HCT116 (cell line): ENCODE results near the gene KCNMB2. TPM values are rescaled to one million over a fixed set of nuclear protein-coding genes. Genes with fewer than 3 reads are reported as not detected.

Experiments used
- ATAC-seq: fragments of 200-7000 bp; cut with Tn5 transposase; 2 replicates; pipeline ENCODE4 v1.9.1; 2020; ENCODE audit warnings: mild to moderate bottlenecking, moderate library complexity
- BruUV-seq: library from RNA; stranded (reverse); fragments of 400-500 nt; replicated peaks from 2 replicates; lab custom pipeline; 2021; lab: Mats Ljungman, UMichigan
- CTCF ChIA-PET: fragments of 300-600 bp; sonication (Branson Sonifier 250); formaldehyde crosslinking; loops from one replicate; lab custom pipeline; 2021; ENCODE audit warnings: antibody characterized with exemption; lab: Charles Lee
- POLR2A ChIA-PET: fragments of 300-600, 350-600 bp; sonication (Branson Sonifier 250); formaldehyde crosslinking; loops from one replicate; lab custom pipeline; 2021; ENCODE audit warnings: antibody characterized with exemption; lab: Charles Lee
- RAD21 ChIA-PET, 2 experiments: fragments of 300-600 bp; sonication (Branson Sonifier 250); formaldehyde crosslinking; loops; one replicate each; lab custom pipeline; 2023; ENCODE audit warnings: low total read pairs in 2 of 2; ENCODE audit not compliant: uncharacterized antibody in 2 of 2, unreplicated experiment in 2 of 2, low non-redundant PET in 1 of 2; lab: Charles Lee
- DNase-seq: peaks from one replicate; pipeline ENCODE4 v3.0.0-alpha.2; 2010; ENCODE audit warnings: low read depth, low spot score
- H2AFZ ChIP-seq: fragments of 200-600 bp; shearing (Covaris generic), sonication (generic); 2 replicates; pipeline ENCODE4 v1.6.1; 2017; ENCODE audit warnings: low read depth, mixed run types, mixed read lengths, antibody characterized with exemption, low read length; ENCODE audit not compliant: poor library complexity, severe bottlenecking
- H3K27ac ChIP-seq: 2 replicates; pipeline ENCODE4 v1.5.1; 2012; ENCODE audit warnings: low read depth, low read length
- H3K27me3 ChIP-seq: fragments of 200-600 bp; sonication (generic); 2 replicates; pipeline ENCODE4 v1.6.1; 2016; ENCODE audit warnings: mixed run types, low read length, mixed read lengths; ENCODE audit not compliant: insufficient read depth
- H3K36me3 ChIP-seq, 2 experiments: fragments of 200-500 bp in 1 of 2; fragments of 200-600 bp in 1 of 2; sonication (Bioruptor generic) in 1 of 2; sonication (generic) in 1 of 2; 2 replicates each; pipeline versions ENCODE4 v1.5.1 to v1.6.1; 2014 to 2016; ENCODE audit warnings: low read length in 2 of 2, inconsistent platforms in 1 of 2, mixed read lengths in 1 of 2, mixed run types in 1 of 2; ENCODE audit not compliant: insufficient read depth in 2 of 2, control insufficient read depth in 1 of 2
- H3K4me1 ChIP-seq, 2 experiments: fragments of 200-600 bp in 1 of 2; sonication (generic) in 1 of 2; 2 replicates each; pipeline versions ENCODE4 v1.5.1 to v1.6.1; 2012 to 2017; ENCODE audit warnings: low read length in 2 of 2, inconsistent platforms in 1 of 2, mild to moderate bottlenecking in 1 of 2, mixed read lengths in 1 of 2, mixed run types in 1 of 2, moderate library complexity in 1 of 2; ENCODE audit not compliant: insufficient read depth in 2 of 2, control insufficient read depth in 1 of 2
- H3K4me2 ChIP-seq: fragments of 200-600 bp; sonication (generic); 2 replicates; pipeline ENCODE4 v1.6.1; 2017; ENCODE audit warnings: mixed run types, low read length, mixed read lengths
- H3K4me3 ChIP-seq, 2 experiments: fragments of 200-600 bp in 1 of 2; sonication (generic) in 1 of 2; replicated peaks in 1 of 2; 2 replicates each; pipeline ENCODE4 v1.5.1; 2011 to 2016; ENCODE audit warnings: low read length in 2 of 2, control low read depth in 1 of 2, low read depth in 1 of 2, mild to moderate bottlenecking in 1 of 2, mixed read lengths in 1 of 2, mixed run types in 1 of 2
- H3K79me2 ChIP-seq: fragments of 200-600 bp; sonication (generic); 2 replicates; pipeline ENCODE4 v1.6.1; 2017; ENCODE audit warnings: mild to moderate bottlenecking, mixed run types, low read length, moderate library complexity, mixed read lengths; ENCODE audit not compliant: insufficient read depth
- H3K9ac ChIP-seq: fragments of 200-600 bp; sonication (generic); 2 replicates; pipeline ENCODE4 v1.6.1; 2016; ENCODE audit warnings: low read length, mixed read lengths
- H3K9me2 ChIP-seq: fragments of 200-600 bp; sonication (generic), shearing (Covaris generic); 2 replicates; pipeline ENCODE4 v1.6.1; 2017; ENCODE audit warnings: mixed run types, mild to moderate bottlenecking, moderate library complexity; ENCODE audit not compliant: insufficient read depth
- H3K9me3 ChIP-seq, 2 experiments: fragments of 200-500 bp in 1 of 2; fragments of 200-600 bp in 1 of 2; sonication (Bioruptor generic) in 1 of 2; sonication (generic) in 1 of 2; 2 replicates each; pipeline ENCODE4 v1.6.1; 2014 to 2017; ENCODE audit warnings: low read length in 2 of 2, mixed read lengths in 2 of 2, inconsistent platforms in 1 of 2, low read depth in 1 of 2, mild to moderate bottlenecking in 1 of 2, mixed run types in 1 of 2, moderate library complexity in 1 of 2; ENCODE audit not compliant: control insufficient read depth in 1 of 2, insufficient read depth in 1 of 2
- H4K20me1 ChIP-seq: fragments of 200-600 bp; sonication (generic), shearing (Covaris generic); 2 replicates; pipeline ENCODE4 v1.6.1; 2017; ENCODE audit warnings: mixed run types, mild to moderate bottlenecking, moderate library complexity; ENCODE audit not compliant: insufficient read depth
- CBX3 ChIP-seq: IDR thresholded peaks from 2 replicates; pipeline ENCODE4 v1.6.1; 2012; ENCODE audit warnings: low read depth
- ELF1 ChIP-seq: IDR thresholded peaks from 2 replicates; pipeline ENCODE4 v1.6.1; 2012; ENCODE audit warnings: low read depth, borderline replicate concordance
- EZH2 ChIP-seq: fragments of 200-600 bp; sonication (generic); IDR thresholded peaks from 2 replicates; pipeline ENCODE4 v1.6.1; 2017; ENCODE audit warnings: antibody characterized with exemption, mixed run types
- EZH2phosphoT487 ChIP-seq: fragments of 200-600 bp; IDR thresholded peaks from 2 replicates; pipeline ENCODE4 v1.6.1; 2018; ENCODE audit warnings: antibody characterized with exemption, borderline replicate concordance
- FOSL1 ChIP-seq: IDR thresholded peaks from 2 replicates; pipeline ENCODE4 v1.6.1; 2012; ENCODE audit warnings: low read depth
- JUND ChIP-seq: IDR thresholded peaks from 2 replicates; pipeline ENCODE4 v1.6.1; 2012
- POLR2A ChIP-seq: IDR thresholded peaks from 2 replicates; pipeline ENCODE4 v1.7.0; 2011; ENCODE audit warnings: borderline replicate concordance; ENCODE audit not compliant: insufficient read depth, insufficient read length; ENCODE audit errors: extremely low read depth
- POLR2AphosphoS5 ChIP-seq: IDR thresholded peaks from 2 replicates; pipeline ENCODE4 v1.6.1; 2011; ENCODE audit warnings: mild to moderate bottlenecking, low read depth, low read length, moderate library complexity
- RAD21 ChIP-seq: IDR thresholded peaks from 2 replicates; pipeline ENCODE4 v1.6.1; 2012; ENCODE audit warnings: low read depth, mild to moderate bottlenecking
- SIN3A ChIP-seq: IDR thresholded peaks from 2 replicates; pipeline ENCODE4 v1.6.1; 2012; ENCODE audit warnings: low read depth
- SP1 ChIP-seq: IDR thresholded peaks from 2 replicates; pipeline ENCODE4 v1.6.1; 2012; ENCODE audit warnings: low read depth
- SRF ChIP-seq: IDR thresholded peaks from 2 replicates; pipeline ENCODE4 v1.6.1; 2012; ENCODE audit warnings: low read depth
- TCF7L2 ChIP-seq: IDR thresholded peaks from 2 replicates; pipeline ENCODE4 v1.7.0; 2011; ENCODE audit warnings: borderline replicate concordance, inconsistent platforms; ENCODE audit not compliant: insufficient read depth, insufficient read length; ENCODE audit errors: extremely low read depth
- YY1 ChIP-seq: IDR thresholded peaks from 2 replicates; pipeline ENCODE4 v1.6.1; 2011; ENCODE audit warnings: low read length, low read depth, moderate library complexity, mild to moderate bottlenecking; ENCODE audit not compliant: insufficient replicate concordance; ENCODE audit errors: extremely low read depth
- ZFX ChIP-seq: fragments of 450-650 bp; IDR thresholded peaks from 2 replicates; pipeline ENCODE4 v1.6.1; 2017
- ZNF274 ChIP-seq: fragments of 200-500 bp; sonication (Bioruptor generic); IDR thresholded peaks from 2 replicates; pipeline ENCODE4 v1.6.1; 2014; ENCODE audit warnings: mild to moderate bottlenecking, low read depth, low read length, inconsistent platforms
- intact Hi-C: fragments of 100-400 bp; cut with micrococcal nuclease; formaldehyde crosslinking; loops from 2 replicates; pipeline ENCODE4 v1.10.0; 2022
- total RNA-seq: library from RNA; stranded (reverse); gene quantifications from one replicate; pipeline ENCODE4 v1.2.1, GENCODE V29; 2021; ENCODE audit not compliant: unreplicated experiment
- TF ChIP-seq, protein P1 (sequence below): IDR thresholded peaks from 2 replicates; pipeline ENCODE4 v1.6.1; 2011; ENCODE audit warnings: mild to moderate bottlenecking, low read length, moderate library complexity; ENCODE audit not compliant: insufficient replicate concordance; ENCODE audit errors: extremely low read depth
- TF ChIP-seq, protein P2 (sequence below): IDR thresholded peaks from 2 replicates; pipeline ENCODE4 v1.6.1; 2012
- TF ChIP-seq, protein P3 (sequence below), 3 experiments: fragments of 200-600 bp in 1 of 3; sonication (generic) in 1 of 3; IDR thresholded peaks in 2 of 3; conservative IDR thresholded peaks in 1 of 3; 2 replicates each; pipeline ENCODE4 v1.5.1; 2012 to 2017; ENCODE audit warnings: low read depth in 2 of 3, low read length in 2 of 3, antibody characterized with exemption in 1 of 3, borderline replicate concordance in 1 of 3, control low read depth in 1 of 3, mild to moderate bottlenecking in 1 of 3, mixed read lengths in 1 of 3, mixed run types in 1 of 3, moderate library complexity in 1 of 3; ENCODE audit not compliant: insufficient read depth in 1 of 3
- TF ChIP-seq, protein P4 (sequence below): IDR thresholded peaks from 2 replicates; pipeline ENCODE4 v1.6.1; 2012

KCNMB2 gene
- total RNA-seq, 1 experiment from 2014 or later: not detected

DNA sequence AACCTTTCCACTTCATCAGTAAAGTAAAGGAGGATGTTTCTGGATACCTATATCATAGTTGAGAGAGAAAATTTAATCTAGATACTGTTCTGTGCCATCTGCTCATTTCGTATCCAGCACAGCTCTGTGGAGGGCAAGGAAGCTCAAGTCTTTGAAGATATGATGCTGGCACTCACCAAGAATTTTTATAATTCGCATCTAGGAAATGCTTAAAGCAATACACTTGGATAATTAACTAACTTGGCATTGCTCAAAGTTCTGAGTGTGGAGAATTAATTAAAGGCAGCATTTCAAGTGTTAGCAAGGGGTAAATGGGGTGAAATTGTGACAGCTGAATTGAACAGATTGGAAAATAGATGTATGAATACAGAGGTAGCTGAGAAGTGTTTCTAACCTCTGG, 213.2 kb downstream of the KCNMB2 start:
- no peak overlapping the region for H3K4me3 ChIP-seq
- ATAC-seq (no peak), DNase-seq (no peak)
- ChIA-PET CTCF (no interaction called here), POLR2A (no interaction called here), RAD21 (no interaction called here)
- no TSS peak for BruUV-seq
- no peak overlapping the region for H3K27ac ChIP-seq
- H3K9ac ChIP-seq: no peak overlapping the region
- H3K9me2 ChIP-seq: no peaks in the 10 kb centered on the region
- H4K20me1 ChIP-seq: no peaks in the 10 kb centered on the region
- no peaks in the 10 kb centered on the region for H3K9me3 ChIP-seq
- H3K36me3 ChIP-seq: no peaks in the 10 kb centered on the region
- H3K4me2 ChIP-seq: no peak overlapping the region
- no peaks in the 10 kb centered on the region for H3K27me3 ChIP-seq
- H3K79me2 ChIP-seq: no peaks in the 10 kb centered on the region
- intact Hi-C loops: no loop called here
- no peak overlapping the region for H2AFZ ChIP-seq
- TF ChIP-seq, protein P1, sequence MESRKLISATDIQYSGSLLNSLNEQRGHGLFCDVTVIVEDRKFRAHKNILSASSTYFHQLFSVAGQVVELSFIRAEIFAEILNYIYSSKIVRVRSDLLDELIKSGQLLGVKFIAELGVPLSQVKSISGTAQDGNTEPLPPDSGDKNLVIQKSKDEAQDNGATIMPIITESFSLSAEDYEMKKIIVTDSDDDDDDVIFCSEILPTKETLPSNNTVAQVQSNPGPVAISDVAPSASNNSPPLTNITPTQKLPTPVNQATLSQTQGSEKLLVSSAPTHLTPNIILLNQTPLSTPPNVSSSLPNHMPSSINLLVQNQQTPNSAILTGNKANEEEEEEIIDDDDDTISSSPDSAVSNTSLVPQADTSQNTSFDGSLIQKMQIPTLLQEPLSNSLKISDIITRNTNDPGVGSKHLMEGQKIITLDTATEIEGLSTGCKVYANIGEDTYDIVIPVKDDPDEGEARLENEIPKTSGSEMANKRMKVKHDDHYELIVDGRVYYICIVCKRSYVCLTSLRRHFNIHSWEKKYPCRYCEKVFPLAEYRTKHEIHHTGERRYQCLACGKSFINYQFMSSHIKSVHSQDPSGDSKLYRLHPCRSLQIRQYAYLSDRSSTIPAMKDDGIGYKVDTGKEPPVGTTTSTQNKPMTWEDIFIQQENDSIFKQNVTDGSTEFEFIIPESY: no peak
- TF ChIP-seq ZFX (no peak), SP1 (no peak), YY1 (no peak), EZH2 (no peak), POLR2AphosphoS5 (no peak), JUND (no peak), ELF1 (no peak), TCF7L2 (no peak), EZH2phosphoT487 (no peak), SIN3A (no peak), ZNF274 (no peak), RAD21 (no peak), POLR2A (no peak), FOSL1 (no peak), SRF (no peak), CBX3 (no peak)
- TF ChIP-seq, protein P2, sequence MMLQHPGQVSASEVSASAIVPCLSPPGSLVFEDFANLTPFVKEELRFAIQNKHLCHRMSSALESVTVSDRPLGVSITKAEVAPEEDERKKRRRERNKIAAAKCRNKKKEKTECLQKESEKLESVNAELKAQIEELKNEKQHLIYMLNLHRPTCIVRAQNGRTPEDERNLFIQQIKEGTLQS: no peak
- TF ChIP-seq, protein P3, sequence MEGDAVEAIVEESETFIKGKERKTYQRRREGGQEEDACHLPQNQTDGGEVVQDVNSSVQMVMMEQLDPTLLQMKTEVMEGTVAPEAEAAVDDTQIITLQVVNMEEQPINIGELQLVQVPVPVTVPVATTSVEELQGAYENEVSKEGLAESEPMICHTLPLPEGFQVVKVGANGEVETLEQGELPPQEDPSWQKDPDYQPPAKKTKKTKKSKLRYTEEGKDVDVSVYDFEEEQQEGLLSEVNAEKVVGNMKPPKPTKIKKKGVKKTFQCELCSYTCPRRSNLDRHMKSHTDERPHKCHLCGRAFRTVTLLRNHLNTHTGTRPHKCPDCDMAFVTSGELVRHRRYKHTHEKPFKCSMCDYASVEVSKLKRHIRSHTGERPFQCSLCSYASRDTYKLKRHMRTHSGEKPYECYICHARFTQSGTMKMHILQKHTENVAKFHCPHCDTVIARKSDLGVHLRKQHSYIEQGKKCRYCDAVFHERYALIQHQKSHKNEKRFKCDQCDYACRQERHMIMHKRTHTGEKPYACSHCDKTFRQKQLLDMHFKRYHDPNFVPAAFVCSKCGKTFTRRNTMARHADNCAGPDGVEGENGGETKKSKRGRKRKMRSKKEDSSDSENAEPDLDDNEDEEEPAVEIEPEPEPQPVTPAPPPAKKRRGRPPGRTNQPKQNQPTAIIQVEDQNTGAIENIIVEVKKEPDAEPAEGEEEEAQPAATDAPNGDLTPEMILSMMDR (IDR thresholded peaks at IDR 0.05 in 2 of 3, conservative IDR thresholded peaks at IDR 0.05 in 1 of 3; ENCODE audit: borderline replicate concordance in 1 of 3, insufficient read depth in 1 of 3, low read depth in 2 of 3, low read length in 2 of 3): no peak
- TF ChIP-seq, protein P4, sequence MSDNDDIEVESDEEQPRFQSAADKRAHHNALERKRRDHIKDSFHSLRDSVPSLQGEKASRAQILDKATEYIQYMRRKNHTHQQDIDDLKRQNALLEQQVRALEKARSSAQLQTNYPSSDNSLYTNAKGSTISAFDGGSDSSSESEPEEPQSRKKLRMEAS: no peak
- no peaks in the 10 kb centered on the region for H3K4me1 ChIP-seq
